ENCODE results near the gene CREB3L1.
"Not testable (repeated sequence)": the region's sequence is repeated elsewhere in the genome, so short reads cannot be mapped to it uniquely, and the experiment has no call there.

Gene CREB3L1

DNA sequence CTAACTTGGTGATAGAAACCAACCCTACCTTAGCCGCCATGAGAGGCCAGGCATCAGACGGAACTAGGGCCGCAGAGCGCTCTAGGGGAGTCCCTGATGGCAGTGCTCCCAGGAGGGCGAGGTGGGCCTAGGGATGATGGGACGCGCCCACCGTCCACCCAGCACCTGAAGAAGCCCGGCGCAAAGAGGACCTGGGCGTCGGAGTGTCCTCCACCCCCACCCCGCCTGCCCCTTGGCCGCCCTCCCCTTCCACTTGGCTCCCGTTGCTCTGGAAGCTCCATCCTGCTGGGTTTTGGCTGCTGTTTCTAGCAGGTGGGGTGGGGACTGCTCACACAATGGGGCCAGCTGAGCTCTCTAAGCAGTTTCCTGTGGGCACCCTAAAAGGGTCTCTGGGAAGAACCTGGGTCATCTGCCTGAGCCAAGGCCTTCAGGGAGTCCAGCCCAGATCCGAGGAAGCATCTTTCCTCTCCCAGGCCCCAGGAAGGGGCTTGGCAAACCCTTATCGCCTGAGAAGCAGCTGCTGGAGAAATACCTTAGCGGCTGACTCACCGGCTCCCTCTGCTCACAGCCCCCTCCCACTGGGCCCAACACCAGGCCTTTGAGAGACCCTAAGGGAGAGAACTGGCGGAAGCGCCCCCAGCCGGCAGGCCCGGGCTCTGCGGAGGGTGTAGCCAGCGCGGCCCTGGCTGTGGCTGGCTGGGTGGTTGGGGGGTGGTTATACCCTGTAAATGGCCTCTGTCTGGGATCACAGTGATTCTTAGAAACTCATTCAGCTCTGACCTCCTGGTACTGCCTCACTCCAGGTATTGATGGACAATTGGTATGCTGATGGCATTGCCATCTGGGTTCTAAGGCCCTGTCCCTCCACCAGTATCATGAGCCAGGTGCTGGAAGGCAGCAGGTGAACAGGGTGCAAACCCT lies 19.3 kb downstream of the CREB3L1 start:
- peak; percentile 98 for DNase-seq

GRCh38 chr11:46298699-46299433 lies 21.4 kb downstream of the CREB3L1 start:
- peak; percentile 87 for DNase-seq

- DNase-seq, result no peak
Observed at GRCh38 chr11:46299451-46299961, 22.0 kb downstream of the CREB3L1 start.

GRCh38 chr11:46300270-46300669 lies 22.8 kb downstream of the CREB3L1 start:
- no peak for DNase-seq

DNA sequence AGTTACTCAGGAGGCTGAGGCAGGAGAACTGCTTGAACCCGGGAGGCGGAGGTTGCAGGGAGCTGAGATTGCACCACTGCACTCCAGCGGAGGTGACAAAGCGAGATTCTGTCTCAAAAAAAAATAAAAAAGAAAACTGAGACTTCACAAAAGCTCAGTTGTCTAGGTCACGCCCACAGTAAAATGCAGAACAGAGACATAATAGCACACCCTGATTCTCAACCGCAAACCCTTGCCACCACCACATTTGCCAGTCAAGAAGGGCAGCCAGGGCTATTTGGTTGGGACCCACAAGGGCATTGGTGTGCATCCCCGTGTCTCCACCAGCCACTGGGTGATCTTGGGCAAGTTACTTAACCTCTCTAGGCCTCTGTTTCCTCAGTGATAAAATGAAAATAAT lies 25.4 kb downstream of the CREB3L1 start:
- DNase-seq, result no peak

- not testable (repeated sequence) for DNase-seq
Observed at GRCh38 chr11:46304036-46304435, 26.6 kb downstream of the CREB3L1 start.

- DNase-seq, result no peak
Observed at GRCh38 chr11:46304605-46305179, 27.2 kb downstream of the CREB3L1 start.

GRCh38 chr11:46305295-46305694 lies 27.8 kb downstream of the CREB3L1 start:
- DNase-seq, result peak; percentile 67

GRCh38 chr11:46306296-46306853 lies 28.9 kb downstream of the CREB3L1 start:
- no peak for DNase-seq

- no peak for DNase-seq
Observed at GRCh38 chr11:46307369-46307768, 29.9 kb downstream of the CREB3L1 start.

DNA sequence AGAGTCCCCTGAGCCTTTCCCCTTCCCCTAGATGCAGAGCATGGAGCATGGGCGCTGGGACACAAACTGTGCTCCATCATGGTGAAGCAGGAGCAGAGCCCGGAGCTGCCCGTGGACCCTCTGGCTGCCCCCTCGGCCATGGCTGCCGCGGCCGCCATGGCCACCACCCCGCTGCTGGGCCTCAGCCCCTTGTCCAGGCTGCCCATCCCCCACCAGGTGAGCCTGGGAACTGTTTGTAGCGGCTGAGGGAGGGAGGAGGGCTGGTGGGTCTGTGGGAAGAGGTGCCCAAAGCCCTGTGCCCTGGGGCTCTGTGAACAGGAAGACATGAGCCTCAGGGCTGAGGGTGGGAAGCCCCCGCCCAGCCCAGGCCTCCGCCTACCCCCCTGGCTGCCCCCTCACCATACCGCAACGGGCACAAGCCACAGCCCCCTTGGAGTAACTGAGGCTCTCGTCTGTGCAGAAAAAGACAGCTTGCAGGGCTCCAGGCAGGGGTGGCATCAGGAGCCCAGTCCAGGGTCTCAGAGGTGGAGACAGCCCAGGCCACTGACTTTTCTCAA lies 30.4 kb downstream of the CREB3L1 start:
- DNase-seq, result no peak

DNA sequence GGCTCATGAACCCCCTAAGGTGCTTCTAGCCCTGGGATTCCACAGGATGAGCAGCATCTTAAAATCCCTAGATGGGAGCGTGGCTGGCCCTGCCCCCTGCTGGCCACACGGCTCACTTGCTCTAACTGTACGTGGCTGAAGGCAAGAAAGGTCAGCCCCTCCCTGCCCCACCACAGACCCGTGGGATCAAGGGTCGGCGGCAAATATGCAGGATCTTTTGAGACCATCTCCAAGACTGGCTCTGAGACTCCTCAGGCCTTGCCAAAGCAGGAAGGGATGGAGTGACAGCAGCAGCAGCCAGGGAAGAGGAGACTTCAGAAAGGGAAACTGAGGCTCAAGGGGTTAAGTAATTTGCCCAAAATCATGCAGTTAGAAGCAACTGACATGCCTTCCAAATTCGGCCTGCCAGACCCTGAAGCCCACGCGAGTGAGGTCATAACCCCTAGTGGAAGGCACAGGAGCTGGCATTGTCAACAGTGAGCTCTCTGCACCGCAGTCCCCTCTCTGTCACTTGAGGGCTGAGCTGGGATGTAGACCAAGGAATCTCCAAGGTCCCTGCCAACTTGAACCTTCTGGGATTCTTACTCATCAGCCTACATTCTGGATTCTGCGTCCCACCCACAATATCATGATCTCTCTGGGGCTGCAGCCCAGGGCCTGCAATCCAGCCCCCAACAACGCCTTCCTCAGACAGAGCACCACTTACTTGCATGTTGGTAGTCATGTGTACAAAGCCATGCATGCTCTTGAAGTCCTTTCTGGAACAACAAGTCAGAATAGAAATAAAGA lies 31.4 kb downstream of the CREB3L1 start:
- DNase-seq, result peak; percentile 60

DNA sequence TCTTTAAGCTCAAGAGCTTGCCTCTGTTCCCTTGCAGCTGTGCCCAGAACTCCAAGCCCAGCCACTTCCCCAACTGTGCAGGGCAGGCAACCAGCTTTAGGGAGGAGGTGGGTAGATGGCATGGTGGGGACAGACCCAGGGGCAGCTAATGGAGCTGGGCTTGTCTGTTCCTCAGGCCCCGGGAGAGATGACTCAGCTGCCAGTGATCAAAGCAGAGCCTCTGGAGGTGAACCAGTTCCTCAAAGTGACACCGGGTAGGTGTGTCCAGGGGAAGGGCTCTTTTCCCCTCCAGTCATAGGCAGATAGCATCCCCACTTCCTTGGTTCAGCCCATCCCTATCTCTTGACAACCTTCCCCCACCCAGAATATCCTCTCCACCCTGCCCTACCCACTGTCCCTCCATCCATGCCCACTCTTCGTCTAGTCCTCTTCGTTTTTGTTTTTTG lies 32.4 kb downstream of the CREB3L1 start:
- no peak for DNase-seq

DNA sequence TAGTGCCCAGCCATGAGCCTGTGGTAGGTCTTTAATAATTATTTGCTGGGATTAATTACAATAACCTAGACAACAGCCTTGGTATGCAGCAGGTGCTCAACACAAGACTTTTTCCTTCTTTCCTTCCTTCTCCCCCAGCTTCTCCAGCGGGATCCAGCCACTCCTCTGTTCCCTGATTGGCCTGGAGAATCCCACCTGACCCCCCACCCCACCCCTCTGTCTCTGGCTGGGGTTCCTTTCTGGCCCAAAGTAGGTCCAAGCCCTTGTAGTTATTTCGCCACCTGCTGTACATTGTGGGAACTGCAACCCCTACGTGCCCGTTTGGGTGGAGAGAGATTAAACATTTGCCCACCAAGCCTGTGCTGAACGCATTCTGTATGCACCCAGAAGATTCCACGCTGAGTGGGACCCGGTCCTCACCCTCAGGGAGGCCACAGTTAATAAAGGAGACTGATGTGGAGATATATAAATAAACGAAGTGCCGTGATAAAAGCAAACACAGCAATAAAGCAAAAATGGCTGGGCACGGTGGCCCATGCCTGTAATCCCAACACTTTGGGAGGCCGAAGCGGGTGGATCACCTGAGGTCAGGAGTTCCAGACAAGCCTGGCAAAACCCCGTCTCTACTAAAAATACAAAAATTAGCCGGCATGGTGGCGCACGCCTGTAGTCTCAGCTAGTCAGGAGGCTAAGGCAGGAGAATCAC lies 37.7 kb downstream of the CREB3L1 start:
- peak; percentile 83 for DNase-seq

- no peak for DNase-seq
Observed at GRCh38 chr11:46315783-46316563, 38.5 kb downstream of the CREB3L1 start.

- DNase-seq, result no peak
Observed at GRCh38 chr11:46319074-46319453, 41.6 kb downstream of the CREB3L1 start.

DNA sequence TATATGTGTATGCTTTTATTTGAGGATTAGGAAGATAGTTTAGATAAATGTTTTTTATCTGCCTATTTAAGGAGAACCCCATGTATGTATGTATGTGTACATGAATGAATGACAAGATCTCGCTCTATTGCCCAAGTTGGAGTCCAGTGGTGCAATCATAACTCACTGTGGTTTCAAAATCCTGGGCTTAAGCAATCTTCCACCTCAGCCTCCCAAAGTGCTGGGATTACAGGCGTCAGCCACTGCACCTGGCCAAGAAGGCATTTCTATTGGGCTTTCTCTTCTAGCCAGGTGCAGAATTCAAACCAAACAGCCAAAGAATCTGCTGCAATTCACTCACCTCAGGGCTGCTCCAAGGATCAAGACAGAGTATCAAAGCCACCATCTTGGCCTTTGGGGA lies 44.3 kb downstream of the CREB3L1 start:
- no peak for DNase-seq

DNA sequence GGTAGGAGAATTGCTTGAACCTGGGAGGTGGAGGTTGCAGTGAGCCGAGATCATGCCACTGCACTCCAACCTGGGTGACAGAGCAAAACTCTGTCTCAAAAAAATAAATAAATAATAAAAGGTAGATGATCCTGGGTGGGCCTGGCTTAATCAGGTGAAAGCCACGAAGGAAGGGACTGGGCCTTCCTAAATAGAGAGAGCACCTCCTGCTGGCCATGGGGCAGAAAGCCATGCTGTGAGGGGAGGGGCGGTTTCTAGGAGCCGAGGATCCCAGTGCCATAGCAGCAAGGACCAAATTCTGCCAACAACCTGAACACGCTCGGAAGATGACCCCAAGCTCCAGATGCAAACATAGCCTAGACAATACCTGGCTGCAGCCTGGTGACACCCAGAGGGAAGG lies 45.3 kb downstream of the CREB3L1 start:
- peak; percentile 51 for DNase-seq

DNA sequence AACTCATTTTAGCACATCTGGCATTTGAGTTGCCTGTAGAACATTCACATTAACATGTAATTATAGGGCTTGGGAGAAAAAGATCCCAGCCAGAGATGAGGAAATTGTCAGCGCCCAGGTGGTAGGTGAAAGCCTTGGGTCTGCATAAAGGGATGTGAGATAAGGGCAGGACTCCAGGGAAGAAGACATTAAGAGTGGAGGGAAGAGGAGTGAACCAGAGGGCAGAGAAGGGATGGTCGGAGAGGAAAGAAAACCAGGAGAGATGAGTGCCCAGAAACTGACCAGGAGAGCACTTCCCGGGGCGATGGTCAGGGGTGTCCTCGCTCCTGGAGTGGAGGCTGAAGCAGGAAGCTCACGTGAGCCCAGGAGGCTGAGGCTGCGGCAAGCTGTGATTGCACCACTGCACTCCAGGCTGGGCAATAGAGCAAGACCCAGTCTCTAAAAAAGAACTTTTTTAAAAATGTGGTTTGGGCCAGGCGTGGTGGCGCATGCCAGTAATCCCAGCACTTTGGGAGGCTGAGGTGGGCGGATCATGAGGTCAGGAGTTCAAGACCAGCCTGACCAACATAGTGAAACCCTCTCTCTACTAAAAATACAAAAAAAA lies 49.5 kb downstream of the CREB3L1 start:
- no peak for DNase-seq

GRCh38 chr11:46327829-46328228 lies 50.4 kb downstream of the CREB3L1 start:
- DNase-seq, result no peak

All from fibroblast of skin of right biceps (primary cell).